H1 (cell line): ENCODE measurements around the gene SIRT5. TPM values are rescaled to one million over a fixed set of nuclear protein-coding genes. Genes with fewer than 3 reads are reported as not detected.

ENCODE experiments used
- CTCF ChIA-PET: fragments of 300-600 bp; sonication (Branson Sonifier 250); formaldehyde crosslinking; loops from one replicate; lab custom pipeline; 2021; ENCODE audit not compliant: partially characterized antibody; lab: Charles Lee
- POLR2A ChIA-PET: fragments of 300-600 bp; sonication (Branson Sonifier 250); formaldehyde crosslinking; loops from one replicate; lab custom pipeline; 2021; ENCODE audit warnings: inconsistent platforms; ENCODE audit not compliant: partially characterized antibody; lab: Charles Lee
- DNase-seq, 2 experiments: peaks; one replicate each; pipeline versions ENCODE4 v3.0.0 to v3.0.0-alpha.2; 2010 to 2022; ENCODE audit warnings: low spot score in 2 of 2, low read depth in 1 of 2, mixed read lengths in 1 of 2
- FAIRE-seq: peaks from 2 replicates; lab custom pipeline; 2011; peaks lifted over from hg19 to GRCh38; lab: Jason Lieb, UNC
- H2AFZ ChIP-seq: 2 replicates; pipeline ENCODE4 v1.8.1; 2012; ENCODE audit warnings: low read length, inconsistent platforms
- H2AK5ac ChIP-seq: 2 replicates; pipeline ENCODE4 v1.6.1; 2013; ENCODE audit warnings: low read depth, low read length
- H2BK120ac ChIP-seq: replicated peaks from 2 replicates; pipeline ENCODE3; 2013; ENCODE audit warnings: low read depth, low read length, inconsistent platforms
- H2BK12ac ChIP-seq: 2 replicates; pipeline ENCODE4 v1.6.1; 2013; ENCODE audit warnings: low read depth, low read length
- H2BK15ac ChIP-seq: 2 replicates; pipeline ENCODE4 v1.6.1; 2013; ENCODE audit warnings: low read length
- H2BK20ac ChIP-seq: 2 replicates; pipeline ENCODE4 v1.6.1; 2013; ENCODE audit warnings: low read length
- H2BK5ac ChIP-seq: 2 replicates; pipeline ENCODE4 v1.6.1; 2013; ENCODE audit warnings: low read depth, low read length
- H3K14ac ChIP-seq: 2 replicates; pipeline ENCODE4 v1.6.1; 2013; ENCODE audit warnings: inconsistent platforms; ENCODE audit not compliant: insufficient read length
- H3K18ac ChIP-seq: 2 replicates; pipeline ENCODE4 v1.6.1; 2013; ENCODE audit warnings: low read length; ENCODE audit errors: extremely low read depth
- H3K23ac ChIP-seq: 2 replicates; pipeline ENCODE4 v1.6.1; 2013; ENCODE audit warnings: inconsistent platforms; ENCODE audit not compliant: insufficient read length
- H3K23me2 ChIP-seq: 2 replicates; pipeline ENCODE4 v1.6.1; 2013; ENCODE audit warnings: low read depth, low read length
- H3K27ac ChIP-seq: 2 replicates; pipeline ENCODE4 v1.6.1; 2011; ENCODE audit warnings: low read depth, low read length, inconsistent platforms
- H3K27me3 ChIP-seq, 4 experiments: replicated peaks in 1 of 4; 1 replicate in 1 of 4; 2 replicates in 3 of 4; pipeline versions ENCODE4 v1.6.1 to v1.8.1; 2011 to 2013; ENCODE audit warnings: low read length in 3 of 4, mild to moderate bottlenecking in 3 of 4, inconsistent platforms in 2 of 4, mixed read lengths in 2 of 4, moderate library complexity in 1 of 4; ENCODE audit not compliant: control insufficient read depth in 3 of 4, insufficient read depth in 3 of 4; ENCODE audit errors: extremely low read depth in 1 of 4
- H3K36me3 ChIP-seq, 4 experiments: 2 replicates each; pipeline versions ENCODE4 v1.6.1 to v1.8.1; 2011 to 2013; ENCODE audit warnings: mild to moderate bottlenecking in 4 of 4, low read length in 3 of 4, moderate library complexity in 2 of 4, control low read depth in 1 of 4, inconsistent platforms in 1 of 4; ENCODE audit not compliant: insufficient read depth in 4 of 4, control insufficient read depth in 2 of 4
- H3K4ac ChIP-seq: replicated peaks from 2 replicates; pipeline ENCODE3; 2013; ENCODE audit warnings: low read length, low read depth, mixed read lengths, inconsistent platforms; ENCODE audit not compliant: insufficient read length
- H3K4me1 ChIP-seq, 4 experiments: replicated peaks in 1 of 4; 1 replicate in 1 of 4; 2 replicates in 3 of 4; pipeline versions ENCODE4 v1.6.1 to v1.8.1; 2011 to 2013; ENCODE audit warnings: low read length in 3 of 4, inconsistent platforms in 2 of 4, mixed read lengths in 1 of 4; ENCODE audit not compliant: insufficient read depth in 4 of 4, control insufficient read depth in 3 of 4
- H3K4me2 ChIP-seq, 2 experiments: 2 replicates each; pipeline versions ENCODE4 v1.6.1 to v1.8.1; 2011 to 2013; ENCODE audit warnings: low read depth in 2 of 2, low read length in 2 of 2, control low read depth in 1 of 2, inconsistent platforms in 1 of 2, mild to moderate bottlenecking in 1 of 2; ENCODE audit not compliant: insufficient read depth in 1 of 2
- H3K4me3 ChIP-seq, 4 experiments: fragments of 200-600, 300-600 bp in 1 of 4; sonication (generic), shearing (Covaris generic), sonication (Bioruptor Twin) in 1 of 4; 2 replicates each; pipeline versions ENCODE4 v1.5.1 to v1.8.1; 2011 to 2016; ENCODE audit warnings: low read length in 4 of 4, low read depth in 3 of 4, control low read depth in 2 of 4, inconsistent platforms in 2 of 4, mild to moderate bottlenecking in 2 of 4, mixed read lengths in 1 of 4, moderate library complexity in 1 of 4; ENCODE audit not compliant: insufficient read depth in 2 of 4; ENCODE audit errors: extremely low read depth in 1 of 4
- H3K56ac ChIP-seq: replicated peaks from 2 replicates; pipeline ENCODE3; 2013; ENCODE audit warnings: low read depth, mild to moderate bottlenecking, mixed read lengths, low read length, inconsistent platforms; ENCODE audit not compliant: insufficient read length
- H3K79me1 ChIP-seq: 2 replicates; pipeline ENCODE4 v1.6.1; 2013; ENCODE audit warnings: low read depth, low read length, control low read depth
- H3K79me2 ChIP-seq, 2 experiments: 2 replicates each; pipeline versions ENCODE4 v1.6.1 to v1.8.1; 2012 to 2013; ENCODE audit warnings: low read length in 2 of 2, mild to moderate bottlenecking in 2 of 2, inconsistent platforms in 1 of 2; ENCODE audit not compliant: insufficient read depth in 2 of 2, control insufficient read depth in 1 of 2
- H3K9ac ChIP-seq, 4 experiments: replicated peaks in 1 of 4; 1 replicate in 1 of 4; 2 replicates in 3 of 4; pipeline versions ENCODE4 v1.6.1 to v1.8.1; 2011 to 2013; ENCODE audit warnings: low read depth in 3 of 4, low read length in 3 of 4, control low read depth in 2 of 4, mild to moderate bottlenecking in 2 of 4, moderate library complexity in 2 of 4, inconsistent platforms in 1 of 4; ENCODE audit errors: extremely low read depth in 1 of 4
- H3K9me3 ChIP-seq, 2 experiments: 2 replicates each; pipeline versions ENCODE4 v1.6.1 to v1.8.1; 2012 to 2013; ENCODE audit warnings: mild to moderate bottlenecking in 2 of 2, moderate library complexity in 2 of 2, control low read depth in 1 of 2, inconsistent platforms in 1 of 2, low read depth in 1 of 2, low read length in 1 of 2, mixed read lengths in 1 of 2; ENCODE audit not compliant: insufficient read depth in 2 of 2
- H4K20me1 ChIP-seq, 2 experiments: replicated peaks in 1 of 2; 2 replicates each; pipeline versions ENCODE3 to v1.8.1; 2011 to 2013; ENCODE audit warnings: inconsistent platforms in 2 of 2, low read length in 2 of 2, mild to moderate bottlenecking in 1 of 2; ENCODE audit not compliant: insufficient read depth in 2 of 2, control insufficient read depth in 1 of 2
- H4K5ac ChIP-seq: 2 replicates; pipeline ENCODE4 v1.6.1; 2013; ENCODE audit warnings: low read length, low read depth, mixed read lengths, inconsistent platforms; ENCODE audit not compliant: insufficient read length
- H4K8ac ChIP-seq: 2 replicates; pipeline ENCODE4 v1.8.0; 2013; ENCODE audit warnings: mild to moderate bottlenecking, moderate library complexity, low read length, inconsistent platforms; ENCODE audit not compliant: insufficient read depth; ENCODE audit errors: extremely low read depth
- H4K91ac ChIP-seq: replicated peaks from 2 replicates; pipeline ENCODE3; 2013; ENCODE audit warnings: low read length, mixed read lengths, inconsistent platforms; ENCODE audit not compliant: insufficient read length
- ASH2L ChIP-seq: fragments of 200-600, 300-600 bp; sonication (generic); IDR thresholded peaks from one replicate; pipeline ENCODE4 v1.7.1; 2017; ENCODE audit warnings: low read length
- BRCA1 ChIP-seq: IDR thresholded peaks from 2 replicates; pipeline ENCODE4 v1.6.1; 2012; ENCODE audit warnings: low read depth, low read length, improper control_type of control experiment
- CBX5 ChIP-seq: fragments of 300-800, 300-1000 bp; sonication (generic); IDR thresholded peaks from 2 replicates; pipeline ENCODE4 v1.7.1; 2016; ENCODE audit warnings: antibody characterized with exemption, low read length, low read depth
- CHD2 ChIP-seq: IDR thresholded peaks from 2 replicates; pipeline ENCODE4 v1.6.1; 2012; ENCODE audit warnings: low read length, improper control_type of control experiment
- FOSL1 ChIP-seq: IDR thresholded peaks from 2 replicates; pipeline ENCODE4 v1.6.1; 2011; ENCODE audit warnings: mild to moderate bottlenecking, low read depth, low read length, moderate library complexity; ENCODE audit not compliant: insufficient read depth
- HDAC6 ChIP-seq: IDR thresholded peaks from one replicate; pipeline ENCODE4 v1.7.1; 2012; ENCODE audit warnings: low read depth, mild to moderate bottlenecking, inconsistent platforms, low read length, moderate library complexity
- JUND ChIP-seq: IDR thresholded peaks from 2 replicates; pipeline ENCODE4 v1.6.1; 2011; ENCODE audit warnings: mild to moderate bottlenecking, improper control_type of control experiment, low read length
- KDM4A ChIP-seq: IDR thresholded peaks from one replicate; pipeline ENCODE4 v1.7.1; 2012; ENCODE audit warnings: low read depth, mild to moderate bottlenecking, moderate library complexity, low read length, inconsistent platforms; ENCODE audit not compliant: severe bottlenecking
- RAD21 ChIP-seq, 2 experiments: IDR thresholded peaks in 1 of 2; conservative IDR thresholded peaks in 1 of 2; 2 replicates each; pipeline ENCODE4 v1.6.1; 2011; ENCODE audit warnings: low read depth in 2 of 2, low read length in 2 of 2, improper control_type of control experiment in 1 of 2, inconsistent platforms in 1 of 2, mild to moderate bottlenecking in 1 of 2, moderate library complexity in 1 of 2
- RXRA ChIP-seq: IDR thresholded peaks from 2 replicates; pipeline ENCODE4 v1.6.1; 2011; ENCODE audit warnings: low read depth, mild to moderate bottlenecking, low read length, moderate library complexity; ENCODE audit not compliant: insufficient read depth
- SIX5 ChIP-seq: IDR thresholded peaks from 2 replicates; pipeline ENCODE4 v1.6.1; 2011; ENCODE audit warnings: mild to moderate bottlenecking, low read depth, low read length
- SUZ12 ChIP-seq: fragments of 200-600 bp; sonication (generic); IDR thresholded peaks from 2 replicates; pipeline ENCODE4 v1.6.1; 2012; ENCODE audit warnings: mild to moderate bottlenecking, inconsistent platforms, low read length, moderate library complexity, mixed read lengths
- TBP ChIP-seq: IDR thresholded peaks from 2 replicates; pipeline ENCODE4 v1.6.1; 2011; ENCODE audit warnings: low read depth, low read length, improper control_type of control experiment
- TEAD4 ChIP-seq: IDR thresholded peaks from 2 replicates; pipeline ENCODE4 v1.6.1; 2012; ENCODE audit warnings: low read depth, low read length, inconsistent platforms, mixed read lengths
- WGBS, 2 experiments: shearing (Covaris generic) in 1 of 2; methylation state at CpG; one replicate each; pipeline versions ENCODE4 v1.1.6 to v1.1.7; 2013 to 2015; ENCODE audit warnings: low lambda C conversion rate in 2 of 2, mixed read lengths in 2 of 2, inconsistent platforms in 1 of 2, low coverage in 1 of 2, missing lambda C conversion rate in 1 of 2; ENCODE audit not compliant: insufficient replicate concordance in 2 of 2, insufficient coverage in 1 of 2, insufficient read length in 1 of 2; ENCODE audit errors: extremely low coverage in 1 of 2, missing lambda C conversion rate in 1 of 2; 5-methylcytosine and 5-hydroxymethylcytosine counted together
- polyA plus RNA-seq, 7 experiments: library from polyadenylated mRNA; depleted of rRNA in 3 of 7; stranded (reverse) in 5 of 7; unstranded in 2 of 7; fragments of >200 nt in 5 of 7; fragments of 200-250 nt in 2 of 7; gene quantifications; 1 replicate in 5 of 7; 2 replicates in 1 of 7; 4 replicates in 1 of 7; pipeline versions ENCODE4 v1.2.1 to v1.2.3, GENCODE V29; 2011 to 2013; ENCODE audit warnings: missing spikeins in 2 of 7, mixed read lengths in 2 of 7
- total RNA-seq: library from RNA; stranded (reverse); fragmentation: NEBNext Ultra II Directional; extraction: Animal tissue kit (Norgen Biotek cat#: 25700); gene quantifications from 2 replicates; pipeline ENCODE4 v1.2.1, GENCODE V29; 2021

Gene SIRT5
- total and polyA plus RNA-seq, 2 of the 8 experiments (the other 6 are each of a cell fraction or from before 2014, with no cell fraction given): 7.4 to 14.7 TPM

DNA sequence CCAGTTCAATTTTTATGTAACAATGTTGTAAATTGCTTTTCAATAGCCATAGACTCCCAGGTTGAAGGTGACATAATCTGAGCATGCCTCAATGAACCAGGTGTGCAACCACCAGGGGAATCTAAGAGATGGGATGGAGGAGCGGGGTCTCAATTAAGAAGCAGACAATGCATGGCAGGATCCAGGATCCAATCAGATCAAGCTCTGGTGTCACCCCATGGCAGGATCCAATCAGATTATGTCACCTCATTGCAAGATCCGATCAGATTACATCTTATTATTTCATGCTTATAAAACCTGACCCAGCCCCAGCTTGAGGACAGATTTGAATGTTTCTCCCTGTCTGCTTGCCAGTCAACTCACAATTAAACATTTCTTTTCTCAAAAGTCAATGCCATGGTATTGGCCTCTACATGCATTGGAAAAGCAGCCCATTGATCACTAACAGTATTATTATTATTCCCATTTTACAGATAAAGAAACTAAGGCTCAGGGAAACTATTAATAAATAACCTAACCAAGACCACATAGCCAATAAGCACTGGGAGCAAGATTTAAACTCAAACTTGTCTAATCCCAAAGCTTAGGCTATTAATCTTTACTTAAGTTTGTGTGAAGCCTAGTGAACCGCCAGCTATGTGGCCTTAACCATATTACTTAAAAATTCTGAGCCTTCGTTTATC is 14.3 kb upstream of the SIRT5 start:
- no peak overlapping the region for H4K5ac ChIP-seq
- H3K23ac ChIP-seq: no peak overlapping the region
- no peaks in the 10 kb centered on the region for H3K36me3 ChIP-seq
- H3K9me3 ChIP-seq: no peaks in the 10 kb centered on the region
- WGBS, 2 experiments: 90% methylated on average over 4 of the region's 4 CpGs; no CpG with 5 or more reads in 1 of the 2 experiments
- H3K23me2 ChIP-seq: no peaks in the 10 kb centered on the region
- H2AFZ ChIP-seq: no peak overlapping the region
- no peak overlapping the region for H3K4me3 ChIP-seq
- DNase-seq: no peak
- no peak overlapping the region for H2BK5ac ChIP-seq
- H3K9ac ChIP-seq: no peak overlapping the region
- H3K14ac ChIP-seq: no peak overlapping the region
- H3K56ac ChIP-seq: no peak overlapping the region
- no peak overlapping the region for H2AK5ac ChIP-seq
- H3K4ac ChIP-seq: no peak overlapping the region
- no peak overlapping the region for H2BK15ac ChIP-seq
- H3K27ac ChIP-seq: no peak overlapping the region
- ChIA-PET POLR2A (interaction anchor here (2.4 to 4.8 kb wide), 2 partner anchors 15 to 55 kb away, joined by 5 to 16 read pairs; partner anchors contain the start of genes NOL7 and SIRT5), CTCF (interaction anchor here (0.6 to 2.6 kb wide), 3 partner anchors 15 to 75 kb away, joined by 3 to 5 read pairs (median 3); no protein-coding TSS in a partner anchor)
- no peak overlapping the region for H2BK20ac ChIP-seq
- no peaks in the 10 kb centered on the region for H3K79me2 ChIP-seq
- no peak for FAIRE-seq
- H4K8ac ChIP-seq: no peak overlapping the region
- H3K4me2 ChIP-seq: no peak overlapping the region
- H2BK120ac ChIP-seq: no peak overlapping the region
- no peak overlapping the region for H4K91ac ChIP-seq
- TF ChIP-seq CHD2: no peak
- TF ChIP-seq CBX5: no peak
- no peak for TF ChIP-seq HDAC6
- TF ChIP-seq SUZ12: no peak
- no peak for TF ChIP-seq KDM4A
- TF ChIP-seq TEAD4: no peak
- no peak for TF ChIP-seq TBP
- no peak for TF ChIP-seq RAD21 (IDR thresholded peaks at IDR 0.05 in 1 of 2, conservative IDR thresholded peaks at IDR 0.05 in 1 of 2; ENCODE audit: low read depth in 2 of 2, low read length in 2 of 2)
- no peak for TF ChIP-seq JUND
- no peak for TF ChIP-seq ASH2L
- no peak for TF ChIP-seq FOSL1
- TF ChIP-seq BRCA1: no peak
- TF ChIP-seq RXRA: no peak
- TF ChIP-seq SIX5: no peak
- H3K79me1 ChIP-seq: no peaks in the 10 kb centered on the region
- H3K18ac ChIP-seq: no peak overlapping the region
- no peaks in the 10 kb centered on the region for H4K20me1 ChIP-seq
- H2BK12ac ChIP-seq: no peak overlapping the region
- no peaks in the 10 kb centered on the region for H3K27me3 ChIP-seq
- peaks cover 0 to 5% (median 3%) of the 10 kb centered on the region in 4 experiments; a peak in 3 of 7 replicates for H3K4me1 ChIP-seq
